ENCODE measurements around the gene ZMYM4. TPM values are rescaled to one million over a fixed set of nuclear protein-coding genes. Genes with fewer than 3 reads are reported as not detected.

The ZMYM4 gene
- total RNA-seq, 4 donors from 2014 or later, result 19.7 to 84.9 (median 49.9) TPM

- H3K27ac ChIP-seq, result no peak overlapping the region
- H3K27me3 ChIP-seq, result no peaks in the 10 kb centered on the region
- H3K4me1 ChIP-seq, result no peaks in the 10 kb centered on the region
- H3K9me3 ChIP-seq, result no peaks in the 10 kb centered on the region
- DNase-seq, result no peak
- intact Hi-C loops (cut with DNase I; ENCODE audit: low total_unique reads), result no loop called here
- no peaks in the 10 kb centered on the region for H3K36me3 ChIP-seq
- no peak for TF ChIP-seq POLR2A (IDR thresholded peaks at IDR 0.05)
- TF ChIP-seq CTCF (IDR thresholded peaks at IDR 0.05), result no peak
- H3K4me3 ChIP-seq, result no peak overlapping the region
These were observed 157.6 kb downstream of the ZMYM4 start for GRCh38 chr1:35426097-35426586.

GRCh38 chr1:35428360-35428759 lies 159.9 kb downstream of the ZMYM4 start:
- Histone ChIP-seq H3K36me3 (no peaks in the 10 kb centered on the region), H3K4me1 (no peaks in the 10 kb centered on the region), H3K27ac (no peak overlapping the region), H3K4me3 (no peak overlapping the region), H3K9me3 (no peaks in the 10 kb centered on the region), H3K27me3 (no peaks in the 10 kb centered on the region)
- intact Hi-C loops (cut with DNase I; ENCODE audit: low total_unique reads), result no loop called here
- DNase-seq, result no peak
- TF ChIP-seq CTCF (IDR thresholded peaks at IDR 0.05), result no peak
- TF ChIP-seq POLR2A (IDR thresholded peaks at IDR 0.05), result no peak

GRCh38 chr1:35430762-35431161 lies 162.3 kb downstream of the ZMYM4 start:
- Histone ChIP-seq H3K4me3 (no peak overlapping the region), H3K36me3 (no peaks in the 10 kb centered on the region), H3K4me1 (no peaks in the 10 kb centered on the region), H3K9me3 (no peaks in the 10 kb centered on the region), H3K27ac (no peak overlapping the region), H3K27me3 (no peaks in the 10 kb centered on the region)
- DNase-seq, result no peak
- TF ChIP-seq POLR2A (IDR thresholded peaks at IDR 0.05) (no peak), CTCF (IDR thresholded peaks at IDR 0.05) (no peak)
- intact Hi-C loops (cut with DNase I; ENCODE audit: low total_unique reads), result no loop called here

GRCh38 chr1:35431173-35431599 lies 162.7 kb downstream of the ZMYM4 start:
- Histone ChIP-seq H3K27ac (no peak overlapping the region), H3K27me3 (no peaks in the 10 kb centered on the region), H3K4me3 (no peak overlapping the region), H3K9me3 (no peaks in the 10 kb centered on the region), H3K4me1 (no peaks in the 10 kb centered on the region), H3K36me3 (no peaks in the 10 kb centered on the region)
- no peak for DNase-seq
- intact Hi-C loops (cut with DNase I; ENCODE audit: low total_unique reads), result no loop called here
- TF ChIP-seq POLR2A (IDR thresholded peaks at IDR 0.05) (no peak), CTCF (IDR thresholded peaks at IDR 0.05) (no peak)

GRCh38 chr1:35432231-35432630 lies 163.7 kb downstream of the ZMYM4 start:
- no peak overlapping the region for H3K27ac ChIP-seq
- intact Hi-C loops (cut with DNase I; ENCODE audit: low total_unique reads), result no loop called here
- H3K9me3 ChIP-seq, result no peaks in the 10 kb centered on the region
- no peak overlapping the region for H3K4me3 ChIP-seq
- H3K4me1 ChIP-seq, result no peaks in the 10 kb centered on the region
- no peaks in the 10 kb centered on the region for H3K27me3 ChIP-seq
- no peak for TF ChIP-seq POLR2A (IDR thresholded peaks at IDR 0.05)
- no peak for TF ChIP-seq CTCF (IDR thresholded peaks at IDR 0.05)
- no peak for DNase-seq
- no peaks in the 10 kb centered on the region for H3K36me3 ChIP-seq
